ENCODE data around the gene PRAMEF18.
"Not testable (repeated sequence)": the region's sequence is repeated elsewhere in the genome, so short reads cannot be mapped to it uniquely, and the experiment has no call there.

DNA sequence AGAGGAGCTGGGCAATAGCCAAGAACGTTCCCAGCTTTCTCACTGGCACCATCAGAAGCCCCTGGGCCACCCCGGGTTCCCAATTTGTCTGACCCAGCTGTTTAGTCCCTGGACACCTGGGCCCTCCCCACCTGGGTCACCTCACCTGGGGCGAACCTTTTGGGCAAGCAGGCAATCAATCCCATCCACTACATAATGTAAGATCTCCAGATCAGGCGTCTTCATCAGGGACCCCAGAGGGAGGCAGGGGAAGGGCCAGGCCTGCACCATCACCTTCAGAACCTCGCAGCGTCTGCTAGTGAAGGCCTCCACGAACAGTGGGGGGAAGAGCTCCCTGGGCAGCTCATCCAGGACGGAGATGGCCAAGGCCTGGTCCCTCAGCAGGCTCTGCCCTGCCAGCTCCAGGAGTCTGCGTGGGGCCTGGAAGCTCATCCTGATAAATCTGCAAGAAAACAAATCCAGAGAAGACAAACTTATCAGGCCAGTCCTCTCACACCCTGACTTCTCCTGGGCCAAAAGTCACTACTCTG lies at the start of gene PRAMEF18:
- TF ChIP-seq EP300, POLR2A (IDR thresholded peaks at IDR 0.05): not testable (repeated sequence)

All from sigmoid colon (tissue), 4 donors.